Lower leg skin (tissue), 4 donors: ENCODE results near the gene MTCH1. TPM values are rescaled to one million over a fixed set of nuclear protein-coding genes. Genes with fewer than 3 reads are reported as not detected.

Experiments used
- DNase-seq, 2 donors: peaks; one replicate each; pipeline ENCODE4 v3.0.0-alpha.2; 2019; ENCODE audit warnings: low spot score in 2 of 2
- H3K4me3 ChIP-seq: fragments of 200-600 bp; sonication (generic); 2 replicates; pipeline ENCODE4 v1.5.1; 2017; ENCODE audit warnings: mild to moderate bottlenecking, low read depth; ENCODE audit not compliant: poor library complexity, severe bottlenecking
- POLR2A ChIP-seq, 2 donors: fragments of 450-650 bp; IDR thresholded peaks; one replicate each; pipeline ENCODE4 v1.6.1; 2016 to 2017; ENCODE audit warnings: antibody characterized with exemption in 2 of 2, mild to moderate bottlenecking in 1 of 2, moderate library complexity in 1 of 2
- WGBS, 2 donors: methylation state at CpG; one replicate each; pipeline ENCODE4 v1.1.5; 2018; 5-methylcytosine and 5-hydroxymethylcytosine counted together
- intact Hi-C: fragments of 100-400 bp; cut with DNase I; formaldehyde crosslinking; loops from one replicate; pipeline ENCODE4 v1.15.0; 2023; ENCODE audit warnings: low total_unique reads
- total RNA-seq, 4 donors: library from RNA; depleted of rRNA; stranded (reverse); fragments of >200 nt; gene quantifications; one replicate each; pipeline ENCODE4 v1.1.0, GENCODE V29; 2016
- TF ChIP-seq, protein P1 (sequence below), 3 donors: fragments of 450-650 bp; IDR thresholded peaks; one replicate each; pipeline ENCODE4 v1.5.1; 2016; ENCODE audit warnings: antibody characterized with exemption in 3 of 3, mild to moderate bottlenecking in 3 of 3, moderate library complexity in 2 of 3

The MTCH1 gene
- total RNA-seq, 4 donors from 2014 or later = 166 to 219 (median 188) TPM

DNA sequence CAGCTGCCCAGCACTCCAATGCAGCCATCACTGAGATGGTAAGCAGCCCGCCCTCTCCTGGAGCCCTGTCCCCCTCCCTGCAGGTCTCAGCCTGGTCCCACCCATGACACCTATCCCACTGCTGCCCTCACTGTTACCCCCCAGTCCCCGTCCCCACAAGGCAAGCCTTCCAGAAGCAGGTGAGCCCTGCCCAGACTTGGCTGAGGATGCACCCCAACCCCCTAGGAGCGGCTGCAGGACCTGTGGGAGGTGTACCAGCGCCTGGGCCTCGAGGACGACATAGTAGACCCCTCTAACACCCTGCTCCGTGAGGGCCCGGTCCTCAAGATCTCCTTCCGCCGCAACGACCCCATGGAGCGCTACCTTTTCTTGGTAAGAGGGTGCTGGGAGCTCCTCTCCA is 28.7 kb upstream of the MTCH1 start:
- WGBS, 2 donors = 92 to 94% methylated on average over 12 of the region's 12 CpGs
- DNase-seq = no peak
- intact Hi-C loops = loop anchor here (5.0 kb wide), 1 partner anchor 242 kb away; no protein-coding TSS in a partner anchor
- TF ChIP-seq, protein P1, sequence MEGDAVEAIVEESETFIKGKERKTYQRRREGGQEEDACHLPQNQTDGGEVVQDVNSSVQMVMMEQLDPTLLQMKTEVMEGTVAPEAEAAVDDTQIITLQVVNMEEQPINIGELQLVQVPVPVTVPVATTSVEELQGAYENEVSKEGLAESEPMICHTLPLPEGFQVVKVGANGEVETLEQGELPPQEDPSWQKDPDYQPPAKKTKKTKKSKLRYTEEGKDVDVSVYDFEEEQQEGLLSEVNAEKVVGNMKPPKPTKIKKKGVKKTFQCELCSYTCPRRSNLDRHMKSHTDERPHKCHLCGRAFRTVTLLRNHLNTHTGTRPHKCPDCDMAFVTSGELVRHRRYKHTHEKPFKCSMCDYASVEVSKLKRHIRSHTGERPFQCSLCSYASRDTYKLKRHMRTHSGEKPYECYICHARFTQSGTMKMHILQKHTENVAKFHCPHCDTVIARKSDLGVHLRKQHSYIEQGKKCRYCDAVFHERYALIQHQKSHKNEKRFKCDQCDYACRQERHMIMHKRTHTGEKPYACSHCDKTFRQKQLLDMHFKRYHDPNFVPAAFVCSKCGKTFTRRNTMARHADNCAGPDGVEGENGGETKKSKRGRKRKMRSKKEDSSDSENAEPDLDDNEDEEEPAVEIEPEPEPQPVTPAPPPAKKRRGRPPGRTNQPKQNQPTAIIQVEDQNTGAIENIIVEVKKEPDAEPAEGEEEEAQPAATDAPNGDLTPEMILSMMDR (IDR thresholded peaks at IDR 0.05) = no peak
- no peak for TF ChIP-seq POLR2A (IDR thresholded peaks at IDR 0.05)
- H3K4me3 ChIP-seq = no peak overlapping the region

- WGBS, 2 donors = 86 to 90% methylated on average over 20 of the region's 21 CpGs
- intact Hi-C loops = no loop called here
- TF ChIP-seq, protein P1 (IDR thresholded peaks at IDR 0.05) = no peak
- no peak for TF ChIP-seq POLR2A (IDR thresholded peaks at IDR 0.05)
- no peak for DNase-seq
- H3K4me3 ChIP-seq = no peak overlapping the region
These were observed 27.8 kb upstream of the MTCH1 start for GRCh38 chr6:37013516-37014491.

GRCh38 chr6:37011656-37012378 is 25.8 kb upstream of the MTCH1 start:
- no peak overlapping the region for H3K4me3 ChIP-seq
- intact Hi-C loops = no loop called here
- 86 to 87% methylated on average over 11 of the region's 11 CpGs for WGBS, 2 donors
- TF ChIP-seq POLR2A (IDR thresholded peaks at IDR 0.05) = no peak
- DNase-seq = no peak

GRCh38 chr6:37010402-37010892 is 24.5 kb upstream of the MTCH1 start:
- WGBS, 2 donors = 89% methylated on average over 10 of the region's 10 CpGs
- intact Hi-C loops = no loop called here
- TF ChIP-seq, protein P1 (IDR thresholded peaks at IDR 0.05) = no peak
- no peak for TF ChIP-seq POLR2A (IDR thresholded peaks at IDR 0.05)
- H3K4me3 ChIP-seq = no peak overlapping the region
- no peak for DNase-seq

DNA sequence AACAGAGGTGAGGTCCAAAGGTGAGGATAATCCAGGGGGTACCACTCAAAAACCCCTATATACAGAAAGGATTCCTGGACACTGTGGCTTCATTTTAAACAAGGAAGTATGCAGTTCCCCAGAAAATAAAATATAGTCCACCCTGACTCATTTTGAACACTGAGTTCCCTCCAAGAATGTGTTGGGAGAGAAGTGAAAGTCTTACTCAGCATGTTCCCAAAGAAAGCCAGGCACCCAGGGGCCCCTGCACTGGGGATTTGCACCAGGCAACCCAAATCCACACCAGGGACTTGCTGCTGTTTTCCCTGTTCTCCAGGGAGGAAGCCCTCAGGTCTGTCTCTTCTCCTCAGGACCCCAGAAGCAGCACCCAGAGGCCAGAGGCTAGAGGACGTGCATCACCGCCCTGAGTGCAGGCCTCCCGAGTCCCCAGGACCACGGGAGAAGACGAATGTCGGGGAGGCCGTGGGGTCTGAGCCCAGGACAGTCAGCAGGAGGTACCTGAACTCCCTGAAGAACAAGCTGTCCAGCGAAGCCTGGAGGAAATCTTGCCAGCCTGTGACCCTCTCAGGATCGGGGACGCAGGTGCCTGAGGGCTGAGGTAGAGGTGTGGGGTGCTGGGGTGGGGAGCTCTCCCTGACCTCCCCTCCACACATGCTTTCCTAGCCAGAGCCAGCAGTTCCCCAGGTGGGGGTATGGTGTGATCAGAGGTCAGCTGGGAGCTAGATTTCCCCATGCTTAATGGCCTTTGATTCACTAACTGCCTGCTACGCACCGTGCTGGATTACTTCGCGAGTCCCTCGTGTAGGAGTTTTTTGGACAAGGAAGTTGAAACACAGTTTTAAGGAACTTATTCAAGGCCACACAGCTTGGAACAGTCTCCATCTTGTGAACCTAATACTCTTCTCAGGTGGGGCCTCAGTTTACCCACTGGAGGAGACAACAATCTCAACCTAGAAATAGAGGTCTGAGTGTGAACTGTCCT is 22.8 kb upstream of the MTCH1 start:
- 84 to 88% methylated on average over 13 to 15 of the region's 15 CpGs for WGBS, 2 donors
- TF ChIP-seq POLR2A (IDR thresholded peaks at IDR 0.05) = no peak
- TF ChIP-seq, protein P1 (IDR thresholded peaks at IDR 0.05) = no peak
- DNase-seq = no peak
- intact Hi-C loops = no loop called here
- H3K4me3 ChIP-seq = no peak overlapping the region
